GM19035 (cell line): ENCODE results near the gene N4BP2L2.

Experiments used
- ATAC-seq: cut with Tn5 transposase; IDR thresholded peaks from one replicate; pipeline ENCODE4 v1.9.1; 2021; ENCODE audit not compliant: unreplicated experiment

The N4BP2L2 gene

DNA sequence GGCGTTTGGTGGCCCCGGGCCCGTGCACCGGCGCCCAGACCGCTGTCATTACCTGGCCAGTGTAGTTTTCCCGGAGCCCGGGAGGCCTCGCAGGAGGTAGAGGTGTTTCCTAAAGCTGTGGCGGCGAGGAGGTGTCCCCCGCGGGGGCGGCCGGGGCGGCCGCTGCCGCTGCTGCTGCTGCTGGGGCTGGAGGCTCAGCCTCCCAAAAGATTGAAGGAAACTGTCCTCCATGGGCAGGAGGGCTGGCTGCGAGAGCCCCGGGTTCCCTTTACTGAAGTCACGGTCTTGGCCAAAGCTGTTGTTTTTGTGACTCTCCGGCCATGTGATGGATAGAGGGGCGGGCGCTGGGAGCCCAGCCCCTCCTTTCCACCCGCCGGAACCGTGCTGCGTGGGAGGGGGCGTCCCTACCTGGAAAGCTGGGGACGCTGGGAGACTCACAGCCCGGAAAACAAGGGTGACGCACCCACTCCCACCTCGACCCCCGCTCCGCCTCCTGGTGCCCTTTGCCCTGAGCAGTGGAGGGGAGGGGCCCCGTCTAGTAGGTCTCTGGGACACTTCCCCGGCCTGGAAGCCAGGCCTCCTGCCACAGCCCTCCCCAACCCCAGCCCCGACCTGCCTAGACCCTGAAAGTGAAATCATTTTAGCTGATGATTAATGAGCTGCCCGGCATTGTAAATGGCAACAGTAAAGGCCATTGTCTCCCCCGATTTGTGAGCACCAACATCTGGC, 110.6 kb downstream of the N4BP2L2 start, which contains the start of gene N4BP2L1:
Gene N4BP2L1 (minus strand): TSS at position 279 of the 729 bp plus-strand sequence. CDS start 48 bp downstream, at position 231.
- ATAC-seq = peak; percentile 67

DNA sequence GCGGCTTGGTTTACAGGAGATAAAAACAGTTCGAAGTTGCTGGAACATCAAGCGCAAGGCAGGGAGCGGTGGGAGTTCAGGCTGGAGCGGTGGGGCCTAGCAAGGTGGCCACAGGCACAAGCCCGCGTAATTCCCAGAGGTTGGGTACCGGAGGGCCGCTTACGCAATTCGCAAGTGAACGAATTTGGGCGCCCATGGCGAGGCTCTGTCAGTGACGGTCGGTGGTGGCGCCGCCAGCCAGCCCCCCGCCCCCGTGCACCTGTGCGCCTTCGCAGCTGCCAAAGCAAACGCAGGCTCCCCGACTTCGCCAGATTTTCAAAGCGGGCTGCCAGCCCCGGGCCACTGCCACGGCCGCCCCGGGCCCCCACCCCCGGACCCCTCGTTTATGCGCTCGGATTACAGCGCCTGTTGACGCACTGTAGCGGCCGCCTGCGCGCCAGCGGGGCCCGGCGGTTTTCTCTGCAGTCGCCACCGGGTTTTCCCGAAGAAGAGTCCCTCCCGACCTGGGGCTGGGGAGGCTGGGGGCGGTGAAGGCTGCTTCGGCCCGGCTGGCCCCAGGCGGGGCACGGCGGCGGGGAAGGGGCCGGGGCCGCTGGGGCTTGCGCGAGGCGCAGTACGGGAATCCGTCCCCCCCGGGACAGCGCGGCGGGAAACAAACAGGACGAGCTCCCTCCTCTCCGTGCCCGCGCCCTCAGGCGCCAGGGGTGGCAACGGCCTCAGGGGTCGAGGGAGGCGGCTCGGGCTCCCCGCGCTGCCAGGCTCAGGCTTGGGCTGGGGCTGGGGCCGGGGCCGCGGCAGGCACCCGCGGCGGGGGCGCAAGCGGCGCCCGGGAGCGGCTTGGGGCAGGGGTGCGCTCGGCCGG, 111.4 kb downstream of the N4BP2L2 start:
- peak; percentile 17 for ATAC-seq

DNA sequence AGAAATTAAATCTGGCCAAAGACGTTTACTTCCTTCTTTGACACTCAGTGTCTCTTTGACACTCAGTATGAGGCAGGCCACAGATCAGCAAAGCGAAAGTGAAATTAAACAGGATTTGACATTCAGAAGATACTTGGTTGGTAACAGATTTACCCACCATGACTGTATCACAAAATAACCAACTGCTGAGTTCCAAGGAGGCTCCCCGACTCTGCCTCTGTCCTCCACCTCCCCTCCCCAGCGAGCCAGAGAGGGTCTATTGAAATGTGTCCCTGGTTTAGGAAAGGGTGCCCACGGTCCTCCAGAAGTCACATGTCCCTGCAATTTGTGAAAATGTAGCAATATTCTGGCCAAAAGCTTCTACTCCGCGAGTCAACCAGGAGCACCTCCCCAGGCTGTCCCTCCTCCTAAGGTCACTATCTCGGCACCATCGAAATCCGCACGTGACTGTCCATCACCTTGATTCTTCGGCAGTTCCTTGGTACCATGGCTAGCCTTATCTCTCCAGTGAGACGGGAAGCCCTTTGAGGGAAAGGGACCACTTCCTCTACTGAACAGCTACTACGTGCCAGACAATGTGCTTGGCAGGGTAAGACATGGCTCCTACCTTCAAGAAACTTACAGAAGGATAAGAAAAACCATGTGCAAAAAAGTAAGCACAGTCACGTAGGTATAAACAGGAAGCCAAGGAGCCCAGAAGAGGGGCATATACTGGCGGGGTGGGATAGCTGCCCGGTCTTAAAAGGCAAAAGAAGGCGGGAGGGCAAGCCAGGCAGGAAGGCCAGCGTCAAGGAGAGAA, 112.2 kb downstream of the N4BP2L2 start:
- ATAC-seq = peak; percentile 42

DNA sequence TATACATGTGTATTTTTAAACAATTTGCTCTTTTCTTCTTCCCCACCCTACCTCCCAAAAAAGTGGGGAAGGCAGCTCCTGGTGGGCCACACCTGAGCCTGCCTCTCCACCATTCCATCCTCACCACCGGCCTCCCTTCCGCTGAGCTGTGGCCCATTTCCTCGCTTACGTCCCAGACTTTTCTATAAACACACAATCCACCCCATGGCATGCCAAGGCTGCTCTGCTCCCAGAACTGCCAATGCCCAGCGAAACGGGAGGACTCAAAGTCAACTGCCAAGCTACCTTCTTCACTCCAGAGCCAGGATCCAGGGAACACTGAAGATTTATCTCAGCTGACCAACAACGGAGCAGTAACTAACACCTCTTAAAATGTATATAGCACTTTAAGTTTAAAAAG, 113.4 kb downstream of the N4BP2L2 start:
- ATAC-seq = no peak

DNA sequence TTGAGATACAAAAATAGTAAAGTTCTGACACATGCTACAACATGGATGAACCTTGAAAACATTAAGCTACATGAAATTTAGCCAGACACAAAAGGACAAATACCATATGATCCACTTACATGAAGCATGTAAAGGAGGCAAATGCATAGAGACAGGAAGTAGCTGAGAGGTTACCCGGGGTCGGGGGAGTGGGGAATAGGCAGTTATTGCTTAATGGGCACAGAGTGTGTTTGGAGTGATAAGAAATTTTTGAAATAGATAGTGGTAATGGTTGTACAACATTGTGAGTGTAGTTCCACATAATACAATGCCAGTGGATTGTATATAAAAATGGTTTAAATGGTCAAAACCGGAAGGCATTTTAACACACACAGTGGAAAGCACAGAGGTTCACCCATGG, 115.0 kb downstream of the N4BP2L2 start:
- ATAC-seq = no peak

DNA sequence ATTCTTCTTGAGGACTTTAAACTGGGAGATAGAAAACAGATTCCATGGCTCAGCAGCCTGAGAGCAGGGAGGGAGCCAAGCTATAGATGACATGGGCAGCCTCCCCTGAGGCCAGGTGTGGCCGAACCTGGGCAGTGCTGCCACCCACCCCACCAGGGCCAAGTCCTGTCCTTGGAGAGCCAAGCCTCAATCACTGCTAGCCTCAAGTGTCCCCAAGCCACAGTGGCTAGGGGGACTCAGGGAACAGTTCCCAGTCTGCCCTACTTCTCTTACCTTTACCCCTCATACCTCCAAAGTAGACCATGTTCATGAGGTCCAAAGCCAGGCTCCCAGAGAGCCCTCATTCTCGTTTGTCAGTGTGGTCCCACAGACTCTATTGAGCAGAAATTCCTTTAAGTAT, 118.7 kb downstream of the N4BP2L2 start:
- no peak for ATAC-seq

DNA sequence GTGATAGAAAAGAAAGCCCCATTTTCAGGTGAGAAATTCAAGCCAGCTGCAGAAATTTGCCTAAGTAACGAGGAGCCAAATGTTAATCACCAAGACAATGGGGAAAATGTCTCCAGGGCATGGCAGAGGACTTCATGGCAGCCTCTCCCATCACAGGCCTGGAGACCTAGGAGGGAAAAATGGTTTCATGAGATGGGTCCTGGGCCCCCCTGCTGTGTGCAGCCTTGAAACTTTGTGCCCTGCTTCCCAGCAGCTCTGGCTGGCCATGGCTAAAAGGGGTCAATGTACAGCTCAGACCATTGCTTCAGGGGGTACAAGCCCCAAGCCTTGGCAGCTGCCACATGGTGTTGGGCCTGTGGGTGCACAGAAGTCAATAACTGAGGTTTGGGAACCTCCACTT, 120.6 kb downstream of the N4BP2L2 start:
- no peak for ATAC-seq

DNA sequence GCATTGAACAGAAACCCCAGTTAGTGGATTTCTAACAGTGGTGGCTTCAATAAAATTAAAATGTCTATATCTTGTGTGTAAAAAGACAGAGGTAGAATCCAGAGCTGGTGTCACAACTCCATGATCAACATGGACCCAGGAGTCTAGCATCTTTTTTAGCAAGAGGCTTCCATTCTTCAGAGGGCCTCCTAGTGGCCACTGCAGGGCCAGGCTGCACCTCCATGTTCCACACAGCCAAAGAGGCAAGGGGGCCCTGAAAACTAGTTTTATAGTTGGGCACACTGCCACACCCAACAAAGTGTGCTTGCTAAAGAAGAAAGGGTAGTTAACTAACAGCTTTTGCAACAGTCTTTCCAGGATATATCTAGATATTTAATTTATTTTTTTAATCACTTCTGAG, 123.6 kb downstream of the N4BP2L2 start:
- ATAC-seq = no peak

DNA sequence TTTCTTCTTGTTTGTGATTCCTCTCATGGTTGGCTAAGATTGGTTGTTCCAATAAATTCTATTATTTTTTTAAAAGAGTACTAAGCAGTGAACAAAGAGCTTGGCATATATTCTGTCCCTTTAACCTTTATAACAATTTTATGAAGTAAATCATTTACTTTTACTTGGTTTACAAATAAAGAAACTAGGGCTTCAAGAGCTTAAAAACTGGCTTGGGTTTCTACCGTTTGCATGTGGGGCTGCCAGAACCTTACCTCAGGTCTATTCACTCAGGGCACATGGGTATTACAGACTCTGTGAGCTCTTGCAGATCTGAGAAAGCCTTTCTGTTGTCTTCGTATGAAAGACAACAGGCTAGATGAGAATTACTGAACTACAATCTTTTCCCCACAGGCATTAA, 124.0 kb downstream of the N4BP2L2 start:
- ATAC-seq = no peak

DNA sequence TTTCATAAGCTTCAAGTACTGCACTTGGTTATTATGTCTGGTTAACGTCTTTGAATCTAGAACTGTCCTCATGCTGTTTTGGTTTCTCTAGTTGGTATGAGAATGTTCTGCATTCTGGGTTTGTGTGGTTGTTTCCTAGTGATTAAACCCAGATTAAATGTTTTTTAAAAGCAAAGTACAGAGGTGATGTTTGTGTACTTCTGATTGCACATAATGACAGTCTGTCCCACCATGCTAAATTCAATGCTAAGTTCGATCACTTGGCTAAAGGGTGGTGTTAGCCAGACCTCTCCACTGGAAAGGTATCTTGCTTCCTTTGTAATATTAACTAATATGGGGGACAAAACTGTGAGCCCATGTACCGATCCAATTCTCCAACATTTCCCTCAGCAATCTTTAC, 125.3 kb downstream of the N4BP2L2 start:
- ATAC-seq = no peak

DNA sequence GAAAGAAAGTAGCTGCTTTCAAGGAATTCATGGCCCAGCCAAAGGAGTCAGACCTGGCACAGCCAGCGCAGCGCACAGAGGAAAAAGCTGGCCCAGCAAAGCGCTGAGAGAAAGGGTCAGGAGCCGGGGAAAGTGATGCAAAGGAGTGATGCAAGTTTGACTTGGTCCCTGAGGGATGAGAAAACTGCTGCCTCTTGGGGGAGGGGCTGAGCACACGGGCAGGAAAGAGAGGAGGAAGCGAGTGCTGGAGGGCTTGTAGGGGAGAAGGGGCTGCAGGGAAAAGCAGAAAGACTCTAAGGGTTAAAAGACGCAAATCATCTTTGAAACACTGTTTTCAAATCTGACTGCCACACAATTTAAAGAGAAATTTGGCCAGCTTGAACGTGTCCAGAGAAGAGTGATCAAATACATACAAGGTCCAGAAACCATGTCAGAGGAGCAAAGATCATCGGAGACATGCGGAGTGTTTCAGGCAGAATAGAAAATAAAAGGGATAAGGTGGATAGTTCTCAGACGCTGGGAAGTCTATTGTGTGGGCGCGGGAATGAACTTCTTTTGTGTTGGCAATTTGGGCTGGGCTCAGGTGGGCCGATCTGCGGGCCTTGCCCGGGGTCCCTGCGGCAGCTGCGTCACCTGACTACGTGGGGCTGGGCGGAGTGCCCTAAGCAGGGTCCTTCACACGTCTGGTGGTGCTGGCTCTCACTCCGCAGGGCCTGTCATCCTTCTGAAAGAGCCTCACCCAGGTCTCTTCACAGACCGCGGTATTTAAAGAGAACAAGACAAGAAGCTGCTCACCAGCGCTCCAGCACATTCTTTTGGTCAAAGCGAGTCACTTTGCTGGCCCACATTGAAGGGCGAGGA, 128.8 kb downstream of the N4BP2L2 start:
- no peak for ATAC-seq

DNA sequence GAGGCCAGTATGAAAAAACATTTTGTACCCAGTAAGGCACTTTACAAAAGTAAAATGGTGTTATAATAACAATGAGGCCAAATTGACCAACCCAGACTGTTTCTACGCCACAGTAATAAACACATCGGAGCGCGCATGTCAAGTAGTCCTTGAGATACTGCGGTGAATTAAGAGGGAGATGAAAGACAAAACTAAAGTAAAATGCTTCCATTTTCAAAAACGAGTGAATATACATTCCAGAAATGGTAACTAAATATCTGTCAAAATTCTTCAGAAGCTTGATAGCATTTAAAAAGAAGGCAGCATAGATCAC, 129.6 kb downstream of the N4BP2L2 start:
- no peak for ATAC-seq

DNA sequence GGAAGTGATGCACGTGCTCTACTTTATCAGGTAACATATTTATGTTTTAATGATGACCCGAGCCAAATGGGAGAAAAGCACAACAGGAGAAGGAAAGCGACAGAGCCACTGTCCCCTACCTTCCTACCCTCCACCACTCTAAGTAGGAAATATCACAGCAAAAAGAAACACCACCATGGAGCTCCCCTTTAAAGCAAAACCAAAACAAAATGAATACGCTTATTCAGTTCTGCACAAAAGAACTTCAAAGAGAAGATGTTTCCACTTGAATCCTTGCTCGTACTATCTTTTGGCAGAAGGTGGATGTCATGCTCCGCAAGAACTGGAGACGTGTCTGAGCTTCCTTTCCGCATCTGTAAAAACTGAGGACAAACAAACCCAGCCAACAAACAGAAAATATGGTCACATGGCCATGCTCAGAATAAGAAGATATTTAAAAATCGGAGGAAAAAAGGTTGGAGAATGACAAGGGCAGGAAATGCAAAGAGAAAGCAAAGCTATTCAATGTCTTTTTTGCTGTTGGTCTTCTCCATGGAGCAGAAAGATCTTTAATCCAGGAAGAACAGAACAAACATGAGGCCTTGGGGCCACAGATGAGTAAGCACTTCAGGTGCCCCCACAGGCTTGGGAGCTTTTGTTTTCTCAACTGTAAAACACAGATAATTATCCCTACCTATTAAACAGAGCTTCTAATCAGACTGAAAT, 130.1 kb downstream of the N4BP2L2 start:
- peak; percentile 33 for ATAC-seq

DNA sequence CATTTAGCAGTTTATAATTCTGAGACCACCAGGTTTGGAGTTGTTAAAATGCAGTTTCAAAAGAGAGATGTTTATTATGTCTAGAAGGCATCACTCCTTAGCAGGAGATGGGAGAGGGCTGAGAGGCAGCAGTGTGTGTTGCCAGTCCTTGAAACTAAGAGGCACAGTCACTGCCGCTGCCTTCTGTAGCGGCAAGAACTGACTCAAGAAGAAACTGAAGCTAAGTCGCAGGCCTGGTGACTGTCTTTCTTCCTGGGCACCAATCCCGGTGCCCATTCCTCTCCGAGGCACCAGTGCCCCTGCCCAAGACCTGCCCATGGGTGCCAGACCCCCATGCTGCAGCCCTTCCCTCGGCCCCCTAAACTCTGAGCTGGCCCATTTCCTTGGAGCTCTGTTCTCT, 130.7 kb downstream of the N4BP2L2 start:
- peak; percentile 68 for ATAC-seq

DNA sequence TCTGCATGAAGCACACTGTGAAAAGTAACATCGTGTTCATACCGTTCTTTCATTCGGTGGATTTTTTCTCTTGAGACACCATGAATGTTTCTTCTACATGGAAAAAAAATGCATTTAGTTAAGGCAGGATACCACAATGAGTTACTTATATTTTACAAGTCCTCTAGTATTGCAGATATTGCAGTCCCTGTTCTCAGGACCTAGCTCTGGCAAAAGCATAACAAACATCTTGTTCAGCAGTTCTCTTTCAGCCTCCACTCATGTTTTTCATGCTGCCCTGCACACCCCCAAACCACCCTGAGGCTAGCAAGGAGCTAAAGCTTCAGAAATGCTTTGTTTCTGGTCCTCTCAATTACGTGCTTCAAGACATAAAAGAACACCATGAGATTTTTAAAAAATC, 135.5 kb downstream of the N4BP2L2 start:
- ATAC-seq = no peak

DNA sequence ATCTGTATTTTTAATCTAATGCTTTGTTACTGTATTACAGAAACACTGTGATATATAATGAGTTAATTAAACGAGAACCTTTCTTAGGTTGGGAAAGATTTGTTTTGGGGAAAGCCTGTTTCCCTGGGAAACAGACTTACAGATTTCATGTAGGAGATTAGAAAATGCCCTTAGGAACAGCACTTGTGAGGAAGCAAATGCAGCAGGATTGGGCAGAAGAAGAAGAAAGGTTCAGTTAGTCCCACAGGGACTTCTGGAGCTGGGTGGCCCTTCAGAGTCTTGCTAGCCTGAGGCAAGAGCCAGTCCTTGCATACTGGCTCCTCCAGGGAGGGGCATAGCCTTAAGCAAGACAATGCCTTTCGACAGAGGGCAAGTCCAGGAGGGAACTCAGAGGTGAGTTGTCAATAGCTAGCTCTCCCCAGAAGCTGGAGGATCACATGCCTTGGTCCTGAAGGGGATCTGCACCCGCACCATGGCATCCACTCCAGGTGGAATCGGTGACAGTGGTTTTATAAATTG, 147.4 kb downstream of the N4BP2L2 start:
- no peak for ATAC-seq

DNA sequence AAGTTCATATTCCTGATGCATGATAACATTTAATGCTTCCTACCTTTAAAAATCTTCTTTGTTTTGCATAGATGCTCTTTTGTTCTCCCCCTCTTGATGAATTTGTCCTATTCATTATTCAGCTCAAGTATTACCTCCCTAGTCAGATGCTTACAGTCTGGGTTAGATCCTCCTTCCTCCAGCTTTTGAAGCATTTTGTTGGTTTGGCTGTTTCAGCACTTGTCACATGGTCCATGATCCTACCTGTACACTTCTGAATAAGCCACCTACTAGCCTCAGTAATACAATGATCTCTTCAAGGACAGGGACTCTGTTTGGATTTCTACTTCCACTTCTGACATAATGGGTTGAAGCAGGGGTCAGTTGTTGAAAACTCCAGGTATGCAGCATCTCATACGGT, 148.1 kb downstream of the N4BP2L2 start:
- no peak for ATAC-seq

DNA sequence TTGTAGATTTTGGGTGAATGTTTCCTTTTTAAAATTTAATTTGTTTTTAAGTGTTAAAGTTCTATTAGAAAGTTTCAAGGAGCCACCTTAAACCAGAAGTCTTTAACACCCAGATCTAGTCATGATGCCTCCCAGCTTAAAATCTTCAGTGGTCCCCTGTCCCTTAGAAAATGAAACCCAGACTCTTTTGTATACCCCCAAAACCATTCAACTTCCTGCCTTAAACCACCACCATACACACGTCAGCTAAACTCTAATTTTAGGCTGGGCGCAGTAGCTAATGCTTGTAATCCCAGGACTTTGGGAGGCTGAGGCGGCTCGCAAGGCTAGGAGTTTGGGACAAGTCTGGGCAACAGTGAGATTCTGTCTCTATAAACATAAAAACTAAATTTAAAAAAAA, 148.5 kb downstream of the N4BP2L2 start:
- no peak for ATAC-seq

DNA sequence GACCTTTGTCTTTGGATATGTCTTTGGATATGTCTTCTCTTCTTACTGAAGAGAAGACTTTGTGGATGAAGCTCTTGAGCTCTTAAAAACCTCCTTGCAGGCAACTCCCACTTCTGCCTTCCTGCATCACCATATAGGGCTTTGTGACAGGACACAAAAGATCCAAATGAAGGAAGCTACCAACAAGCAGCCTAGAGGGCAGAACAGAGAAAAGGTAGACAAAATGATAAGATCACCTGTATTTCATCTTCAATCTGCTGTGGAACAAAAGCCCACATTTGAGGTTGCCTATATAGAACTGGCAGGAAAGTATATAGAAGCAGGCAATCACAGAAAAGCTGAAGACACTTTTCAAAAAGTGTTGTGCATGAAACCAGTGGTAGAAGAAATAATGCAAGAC, 153.2 kb downstream of the N4BP2L2 start:
- no peak for ATAC-seq

DNA sequence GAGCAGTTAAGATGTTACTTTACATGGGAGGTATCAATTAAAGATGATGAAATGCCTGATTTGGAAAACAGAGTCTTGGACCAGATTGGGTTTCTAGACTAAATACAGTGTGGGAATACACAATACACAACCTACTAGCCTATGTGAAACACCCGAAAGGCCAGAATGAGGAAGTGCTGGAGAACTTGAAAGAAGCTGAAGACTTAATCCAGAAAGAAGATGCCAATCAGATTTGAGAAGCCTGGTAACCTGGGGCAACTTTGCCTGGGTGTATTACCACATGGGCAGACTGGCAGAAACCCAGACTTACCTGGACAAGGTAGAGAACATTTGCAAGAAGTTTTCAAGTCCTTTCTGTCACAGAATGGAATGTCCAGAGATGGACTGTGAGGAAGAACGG, 153.9 kb downstream of the N4BP2L2 start:
- no peak for ATAC-seq
